NCI-H1417 treated with DMSO at 0.1 percent for 48 hours (cell line): ENCODE measurements around the gene SPIB.
A peak's percentile ranks its signal among the peaks of the same experiment; 100 is the strongest.

Experiments
- DNase-seq: peaks from one replicate; lab custom pipeline; 2025; lab: John Stamatoyannopoulos, UW

SPIB gene

DNA sequence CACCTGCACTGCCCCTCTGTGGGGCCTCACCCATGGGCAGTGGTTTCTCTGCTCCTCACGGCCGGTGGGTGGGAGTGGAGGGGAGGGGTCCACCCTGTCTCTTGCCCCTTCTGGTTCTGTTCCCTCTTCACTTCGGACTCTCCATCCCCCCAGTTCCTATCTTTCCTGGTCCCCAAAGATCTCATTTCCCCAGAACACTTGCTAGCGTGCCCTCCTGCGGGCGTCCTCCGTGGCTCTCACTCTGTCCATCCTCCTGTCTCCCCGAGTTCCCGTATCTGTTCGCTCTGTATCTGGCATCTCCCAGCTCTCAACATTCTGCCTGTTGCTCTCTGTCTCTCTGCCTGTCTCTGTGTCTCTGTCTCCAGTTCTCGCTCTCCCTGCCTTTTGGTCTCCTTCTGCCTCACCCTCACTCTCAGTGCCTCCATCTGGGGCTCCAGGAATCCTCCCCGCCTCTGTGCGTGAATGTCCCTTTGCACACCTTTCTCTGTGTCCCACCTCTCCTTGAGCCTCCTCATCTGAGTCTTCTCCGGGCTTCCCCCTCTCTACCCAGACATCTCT lies 363 bp downstream of the SPIB start:
- DNase-seq: no peak

GRCh38 chr19:50419580-50420035 lies 870 bp downstream of the SPIB start:
- no peak for DNase-seq

- DNase-seq: no peak
Measured at GRCh38 chr19:50420127-50420526, 1.4 kb downstream of the SPIB start.

DNA sequence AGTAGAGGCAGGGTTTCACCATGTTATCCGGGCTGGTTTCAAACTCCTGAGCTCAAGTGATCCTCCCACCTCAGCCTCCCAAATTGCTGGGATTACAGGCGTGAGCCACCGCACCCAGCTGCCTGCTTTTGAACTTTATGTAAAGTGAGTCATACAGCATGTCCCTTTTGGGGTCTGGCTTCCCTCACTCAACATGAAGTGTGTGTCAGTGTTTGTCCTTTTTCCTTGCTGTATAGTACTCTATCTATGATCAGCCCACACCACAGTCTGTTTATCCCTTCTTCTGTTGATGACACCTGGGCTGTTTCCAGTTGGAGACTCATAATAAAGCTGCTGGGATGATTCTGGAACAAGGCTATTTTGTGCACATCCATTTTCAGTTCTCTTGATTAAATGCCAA lies 2.1 kb downstream of the SPIB start:
- DNase-seq: no peak

- DNase-seq: no peak
Measured at GRCh38 chr19:50422397-50423278, 3.9 kb downstream of the SPIB start.

DNA sequence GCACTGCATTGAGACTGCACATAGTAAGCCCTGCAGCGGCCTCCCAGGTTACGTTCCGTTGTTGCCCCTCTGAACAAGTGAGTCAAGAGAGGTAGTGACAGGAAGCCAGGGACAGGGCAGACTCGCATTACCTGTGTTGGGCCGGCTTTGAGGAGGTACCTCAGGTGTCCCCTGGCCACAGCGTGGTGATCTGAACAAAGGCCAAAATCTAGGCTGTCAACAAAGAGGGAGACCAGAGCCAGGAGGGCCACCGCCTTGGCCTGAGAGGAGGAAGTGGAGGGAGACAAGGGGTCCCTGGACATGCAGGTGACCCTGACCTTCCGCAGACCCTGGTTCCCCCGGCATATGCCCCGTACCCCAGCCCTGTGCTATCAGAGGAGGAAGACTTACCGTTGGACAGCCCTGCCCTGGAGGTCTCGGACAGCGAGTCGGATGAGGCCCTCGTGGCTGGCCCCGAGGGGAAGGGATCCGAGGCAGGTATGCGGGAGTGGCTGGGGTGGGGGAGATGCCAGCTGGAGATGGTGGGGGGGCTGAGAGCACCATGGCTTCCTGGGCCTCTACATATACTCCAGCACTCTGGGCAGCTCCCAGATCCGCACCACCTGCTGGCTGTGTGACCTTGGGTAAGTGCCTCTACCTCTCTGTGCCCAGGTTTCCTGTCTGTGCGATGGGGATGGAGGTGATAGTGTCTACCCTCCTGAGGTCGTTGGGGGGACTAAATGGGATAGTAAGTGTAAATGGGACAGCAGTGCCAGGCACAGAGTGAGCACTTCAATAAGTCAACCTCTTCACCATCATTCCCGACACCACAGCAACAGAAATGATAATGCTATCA lies 4.8 kb downstream of the SPIB start:
- no peak for DNase-seq

DNA sequence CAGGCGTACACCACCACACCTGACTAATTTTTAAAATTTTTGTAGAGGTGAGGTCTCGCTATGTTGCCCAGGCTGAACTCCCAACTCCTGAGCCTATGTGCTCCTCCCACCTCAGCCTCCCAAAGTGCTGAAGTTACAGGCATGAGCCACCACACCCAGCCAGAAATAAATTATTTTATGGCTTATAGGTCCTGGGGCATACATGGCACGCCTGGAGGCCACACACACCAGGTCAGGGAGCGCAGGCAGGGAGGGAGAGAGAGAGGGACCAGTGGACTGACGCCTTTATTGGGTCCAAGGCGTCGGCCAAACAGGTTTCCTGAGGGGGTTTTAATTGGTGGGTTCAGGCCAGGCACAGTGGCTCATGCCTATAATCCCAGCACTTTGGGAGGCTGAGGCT lies 6.8 kb downstream of the SPIB start:
- no peak for DNase-seq

GRCh38 chr19:50427318-50427925 lies 8.7 kb downstream of the SPIB start:
- DNase-seq: no peak

DNA sequence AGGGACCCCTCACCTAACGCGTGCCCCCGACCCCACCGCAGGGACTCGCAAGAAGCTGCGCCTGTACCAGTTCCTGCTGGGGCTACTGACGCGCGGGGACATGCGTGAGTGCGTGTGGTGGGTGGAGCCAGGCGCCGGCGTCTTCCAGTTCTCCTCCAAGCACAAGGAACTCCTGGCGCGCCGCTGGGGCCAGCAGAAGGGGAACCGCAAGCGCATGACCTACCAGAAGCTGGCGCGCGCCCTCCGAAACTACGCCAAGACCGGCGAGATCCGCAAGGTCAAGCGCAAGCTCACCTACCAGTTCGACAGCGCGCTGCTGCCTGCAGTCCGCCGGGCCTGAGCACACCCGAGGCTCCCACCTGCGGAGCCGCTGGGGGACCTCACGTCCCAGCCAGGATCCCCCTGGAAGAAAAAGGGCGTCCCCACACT lies 9.3 kb downstream of the SPIB start:
- no peak for DNase-seq

DNA sequence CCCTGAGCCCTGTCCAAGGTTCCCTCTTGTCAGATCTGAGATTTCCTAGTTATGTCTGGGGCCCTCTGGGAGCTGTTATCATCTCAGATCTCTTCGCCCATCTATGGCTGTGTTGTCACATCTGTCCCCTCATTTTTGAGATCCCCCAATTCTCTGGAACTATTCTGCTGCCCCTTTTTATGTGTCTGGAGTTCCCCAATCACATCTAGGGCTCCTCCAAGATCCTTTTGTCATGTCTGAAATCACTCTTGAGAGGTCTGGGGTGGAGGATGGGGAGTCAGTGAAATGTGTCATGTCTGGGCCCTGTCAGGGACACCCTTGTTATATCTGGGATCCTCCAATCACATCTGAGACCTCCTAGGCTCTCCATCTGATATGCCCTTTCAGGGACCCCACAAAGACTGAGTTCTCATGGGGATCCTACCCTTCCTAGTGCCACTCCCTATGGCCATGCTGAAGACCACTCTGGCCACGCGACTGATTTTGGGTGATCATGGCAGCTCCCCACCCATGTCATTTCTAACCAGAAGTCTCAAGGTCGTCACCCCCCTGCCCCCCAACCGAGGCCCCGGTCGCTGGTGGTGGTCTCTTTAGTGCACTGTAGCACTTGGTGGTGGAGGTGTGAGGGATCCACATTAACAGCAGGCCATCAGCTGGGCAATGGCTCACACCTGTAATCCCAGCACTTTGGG lies 10.2 kb downstream of the SPIB start:
- no peak for DNase-seq

DNA sequence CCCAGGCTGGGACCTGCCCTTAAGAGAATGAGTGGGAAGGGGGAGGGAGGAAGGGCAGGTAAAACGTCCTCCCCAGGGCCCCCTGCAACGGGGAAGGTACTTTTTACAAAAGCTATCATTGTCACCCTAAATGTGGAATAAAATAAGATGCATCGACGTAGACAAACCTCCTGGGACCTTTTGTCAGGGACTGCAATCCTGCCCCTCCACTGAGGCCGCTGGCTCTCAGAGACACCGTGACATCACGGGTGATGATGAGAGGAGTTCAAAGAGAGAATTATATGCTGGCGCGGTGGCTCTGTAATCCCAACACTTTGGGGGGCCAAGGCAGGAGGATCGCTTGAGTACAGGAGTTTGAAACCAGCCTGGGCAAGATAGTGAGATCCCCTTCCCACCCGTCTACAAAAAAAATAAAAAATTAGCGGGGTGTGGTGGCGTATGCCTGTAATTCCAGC lies 12.2 kb downstream of the SPIB start:
- no peak for DNase-seq

- peak; percentile 13 for DNase-seq
Measured at GRCh38 chr19:50431343-50432220, 12.8 kb downstream of the SPIB start.

GRCh38 chr19:50432221-50433028 lies 13.7 kb downstream of the SPIB start, which contains the start of gene MYBPC2:
MYBPC2 (plus strand) TSS chr19:50432892; CDS start chr19:50432954, 62 bp downstream.
- no peak for DNase-seq

DNA sequence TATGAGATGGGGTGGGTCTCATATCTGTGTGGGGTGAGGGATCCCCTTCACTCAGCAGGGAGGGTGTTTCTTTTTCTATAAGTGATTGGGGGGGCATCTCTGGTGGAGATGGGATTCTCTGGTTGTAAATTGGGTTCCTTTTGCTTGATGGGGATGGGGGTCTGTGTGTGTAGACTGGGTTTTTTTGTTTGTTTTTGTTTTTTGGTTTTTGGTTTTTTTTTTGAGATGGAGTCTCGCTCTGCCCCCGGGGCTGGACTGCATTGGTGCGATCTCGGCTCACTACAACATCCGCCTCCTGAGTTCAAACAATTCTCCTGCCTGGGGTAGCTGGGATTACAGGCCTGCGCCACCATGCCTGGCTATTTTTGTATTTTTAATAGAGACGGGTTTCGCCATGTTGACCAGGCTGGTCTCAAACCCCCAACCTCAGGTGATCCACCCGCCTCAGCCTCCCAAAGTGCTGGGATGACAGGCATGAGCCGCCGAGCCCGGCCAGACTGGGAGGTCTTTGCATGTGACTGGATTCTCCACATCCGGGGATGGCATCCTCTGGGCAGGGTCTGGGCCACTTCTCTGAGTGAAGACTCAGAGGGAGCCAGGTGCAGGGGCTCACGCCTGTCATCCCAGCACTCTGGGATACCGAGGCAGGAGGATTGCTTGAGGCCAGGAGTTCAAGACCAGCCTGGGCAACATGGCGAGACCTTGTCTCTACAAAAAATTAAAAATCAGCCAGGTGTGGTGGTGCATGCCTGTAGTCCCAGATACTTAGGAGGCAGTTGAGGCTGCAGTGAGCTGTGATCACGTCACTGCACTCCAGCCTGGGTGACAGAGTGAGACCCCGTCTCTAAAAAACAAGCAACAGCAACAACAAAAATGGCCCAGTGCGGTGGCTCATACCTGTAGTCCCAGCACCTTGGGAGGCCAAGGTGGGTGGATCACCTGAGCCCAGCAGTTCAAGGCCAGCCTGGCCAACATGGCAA lies 14.8 kb downstream of the SPIB start:
- DNase-seq: no peak

- no peak for DNase-seq
Measured at GRCh38 chr19:50434525-50434924, 15.8 kb downstream of the SPIB start.

DNA sequence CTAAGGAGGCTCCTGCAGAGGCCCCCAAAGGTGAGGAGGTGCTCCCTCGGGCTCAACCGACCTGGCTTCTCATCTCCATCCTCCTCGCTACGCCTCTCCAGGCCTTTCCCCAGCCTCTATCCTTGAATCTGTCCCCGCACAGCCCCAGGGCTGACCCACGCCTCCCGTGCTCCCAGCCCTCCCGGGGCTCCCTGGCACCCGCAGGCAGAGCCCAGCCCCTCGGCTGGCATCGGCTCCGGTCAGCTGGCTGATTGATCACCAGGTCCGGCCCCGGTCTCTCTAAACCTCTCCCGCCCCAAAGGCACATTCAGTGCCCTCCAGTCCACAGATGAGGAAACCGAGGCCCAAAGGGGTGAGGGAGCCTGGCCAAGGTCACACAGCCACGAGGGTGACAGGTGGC lies 16.5 kb downstream of the SPIB start:
- DNase-seq: no peak

DNA sequence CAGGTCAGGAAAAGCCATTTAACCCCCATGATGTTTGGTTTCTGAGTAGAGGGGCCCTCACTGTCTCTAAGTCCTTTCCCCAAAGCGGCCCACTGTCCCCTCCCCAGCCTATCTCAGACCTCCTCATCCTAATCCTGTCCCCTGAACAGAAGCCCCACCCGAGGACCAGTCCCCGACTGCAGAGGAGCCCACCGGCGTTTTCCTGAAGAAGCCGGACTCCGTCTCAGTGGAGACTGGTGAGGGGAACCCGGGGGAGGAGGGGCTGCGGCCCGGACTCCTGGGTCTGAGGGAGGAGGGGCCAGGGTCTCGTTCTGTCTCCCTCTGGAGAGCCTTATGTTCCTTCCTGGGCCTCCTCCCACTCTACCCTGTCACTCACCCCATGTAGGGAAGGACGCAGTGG lies 16.9 kb downstream of the SPIB start:
- no peak for DNase-seq

DNA sequence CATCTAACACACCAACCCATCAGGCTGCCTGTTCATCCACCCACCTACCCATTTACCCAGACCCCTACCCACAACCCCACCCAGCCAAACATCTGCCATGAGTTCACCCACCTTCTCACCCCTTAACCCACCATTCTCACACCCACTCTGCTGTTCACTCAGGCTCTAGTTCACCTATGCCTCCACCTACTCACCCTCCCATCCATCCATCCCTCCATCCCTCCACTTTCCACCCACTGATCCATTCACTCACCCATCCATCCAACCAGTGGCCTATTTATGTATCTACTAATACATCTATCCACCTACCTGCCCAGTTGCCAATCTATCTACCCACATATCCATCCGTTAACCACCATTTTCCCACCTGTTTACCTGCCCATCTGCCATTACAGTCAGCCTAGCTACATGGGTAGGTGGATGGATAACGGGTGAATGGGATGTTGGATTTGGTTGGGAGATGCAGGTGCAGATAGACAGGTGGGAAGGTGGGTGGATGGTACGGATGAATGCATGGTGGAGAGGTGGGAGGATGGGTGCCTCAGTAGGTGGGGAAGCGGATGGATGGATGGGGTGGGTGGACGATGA lies 19.2 kb downstream of the SPIB start:
- no peak for DNase-seq
